ENCODE measurements around the gene CSAG1.
"Not testable (repeated sequence)": the region's sequence is repeated elsewhere in the genome, so short reads cannot be mapped to it uniquely, and the experiment has no call there.

The CSAG1 gene, protein sequence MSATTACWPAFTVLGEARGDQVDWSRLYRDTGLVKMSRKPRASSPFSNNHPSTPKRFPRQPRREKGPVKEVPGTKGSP

DNA sequence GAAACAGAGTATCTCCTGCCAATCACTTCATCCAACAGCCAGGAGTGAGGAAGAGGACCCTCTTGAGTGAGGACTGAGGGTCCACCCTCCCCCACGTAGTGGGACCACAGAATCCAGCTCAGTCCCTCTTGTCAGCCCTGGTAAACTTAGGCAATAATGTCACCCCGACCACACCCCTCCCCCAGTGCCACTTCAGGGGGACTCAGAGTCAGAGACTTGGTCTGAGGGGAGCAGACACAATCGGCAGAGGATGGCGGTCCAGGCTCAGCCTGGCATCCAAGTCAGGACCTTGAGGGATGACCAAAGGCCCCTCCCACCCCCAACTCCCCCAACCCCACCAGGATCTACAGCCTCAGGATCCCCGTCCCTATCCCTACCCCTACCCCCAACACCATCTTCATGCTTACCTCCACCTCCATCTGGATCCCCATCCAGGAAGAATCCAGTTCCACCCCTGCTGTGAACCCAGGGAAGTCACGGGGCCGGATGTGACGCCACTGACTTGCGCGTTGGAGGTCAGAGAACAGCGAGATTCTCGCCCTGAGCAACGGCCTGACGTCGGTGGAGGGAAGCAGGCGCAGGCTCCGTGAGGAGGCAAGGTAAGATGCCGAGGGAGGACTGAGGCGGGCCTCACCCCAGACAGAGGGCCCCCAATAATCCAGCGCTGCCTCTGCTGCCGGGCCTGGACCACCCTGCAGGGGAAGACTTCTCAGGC, at the start of gene CSAG1, which contains the start of gene MAGEA12:
CSAG1 (minus strand) TSS at position 461 of the 715 bp plus-strand sequence. CDS start 1,261 bp downstream, outside the sequence.
MAGEA12 (plus strand) TSS at position 497 of the 715 bp plus-strand sequence. CDS start 2,405 bp downstream, outside the sequence.
- H3K9me3 Mint-ChIP-seq: no peaks in the 10 kb centered on the region
- no peak within 1 kb of the TSS for H3K27ac Mint-ChIP-seq
- DNase-seq (ENCODE audit: low spot score in 2 of 2): no peak
- H3K4me3 Mint-ChIP-seq: no peak within 1 kb of the TSS
- no peaks in the 10 kb centered on the region for H3K36me3 Mint-ChIP-seq
- no peak for ATAC-seq
- no peaks in the 10 kb centered on the region for H3K4me1 Mint-ChIP-seq

DNA sequence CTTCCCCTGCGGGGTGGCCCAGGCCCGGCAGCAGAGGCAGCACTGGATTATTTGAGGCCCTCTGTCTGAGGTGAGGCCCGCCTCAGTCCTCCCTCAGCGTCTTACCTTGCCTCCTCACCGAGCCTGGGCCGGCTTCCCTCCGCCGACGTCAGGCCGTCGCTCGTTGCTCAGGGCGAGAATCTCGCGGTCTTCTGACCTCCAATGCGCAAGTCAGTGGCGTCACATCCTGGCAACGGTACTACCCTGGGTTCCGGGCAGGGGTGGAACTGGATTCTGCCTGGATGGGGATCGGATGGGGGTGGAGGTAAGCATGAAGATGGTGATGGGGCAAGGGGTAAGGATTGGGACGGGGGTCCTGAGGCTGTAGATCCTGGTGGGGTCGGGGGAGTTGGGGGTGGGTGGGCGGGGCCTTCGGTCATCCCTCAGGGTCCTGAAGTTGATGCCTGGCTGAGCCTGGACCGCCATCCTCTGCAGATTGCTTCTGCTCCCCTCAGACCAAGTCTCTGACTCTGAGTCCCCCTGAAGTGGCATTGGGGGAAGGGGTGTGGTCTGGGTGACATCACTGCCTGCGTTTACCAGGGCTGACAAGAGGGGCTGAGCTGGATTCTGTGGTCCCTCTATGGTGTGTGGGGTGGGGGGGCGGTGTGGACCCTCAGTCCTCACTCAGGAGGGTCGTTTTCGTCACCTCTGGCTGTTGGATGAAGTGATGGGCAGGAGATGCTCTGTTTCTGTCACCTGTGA, 36.2 kb upstream of the CSAG1 start, which contains the start of gene MAGEA6:
MAGEA6 (minus strand) TSS at position 141 of the 741 bp plus-strand sequence. CDS start 2,039 bp downstream, outside the sequence.
- not testable (repeated sequence) for H3K4me1 Mint-ChIP-seq; H3K9me3 Mint-ChIP-seq; ATAC-seq; H3K4me3 Mint-ChIP-seq; H3K27ac Mint-ChIP-seq; H3K36me3 Mint-ChIP-seq; DNase-seq (ENCODE audit: low spot score in 2 of 2)

DNA sequence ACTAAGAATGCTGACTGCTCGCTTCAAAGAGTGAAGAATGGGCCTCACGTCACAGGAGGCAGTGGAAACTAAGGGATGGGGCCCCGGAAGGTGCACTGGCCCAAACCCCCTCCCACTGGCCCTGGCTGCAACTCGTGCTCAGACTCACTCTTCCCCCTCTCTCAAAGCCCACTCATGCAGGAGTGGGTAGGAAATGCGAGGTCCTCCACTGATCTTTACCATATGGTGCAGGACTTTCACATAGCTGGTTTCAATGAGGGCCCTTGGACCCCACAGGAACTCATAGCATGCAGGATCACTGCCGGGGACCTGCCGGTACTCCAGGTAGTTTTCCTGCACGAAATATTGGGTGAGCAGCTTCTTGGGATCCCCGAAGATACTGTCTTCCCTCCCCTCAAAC, 33.0 kb upstream of the CSAG1 start:
- DNase-seq (ENCODE audit: low spot score in 2 of 2); H3K4me3 Mint-ChIP-seq; H3K9me3 Mint-ChIP-seq; H3K27ac Mint-ChIP-seq; H3K4me1 Mint-ChIP-seq; ATAC-seq; H3K36me3 Mint-ChIP-seq: not testable (repeated sequence)

DNA sequence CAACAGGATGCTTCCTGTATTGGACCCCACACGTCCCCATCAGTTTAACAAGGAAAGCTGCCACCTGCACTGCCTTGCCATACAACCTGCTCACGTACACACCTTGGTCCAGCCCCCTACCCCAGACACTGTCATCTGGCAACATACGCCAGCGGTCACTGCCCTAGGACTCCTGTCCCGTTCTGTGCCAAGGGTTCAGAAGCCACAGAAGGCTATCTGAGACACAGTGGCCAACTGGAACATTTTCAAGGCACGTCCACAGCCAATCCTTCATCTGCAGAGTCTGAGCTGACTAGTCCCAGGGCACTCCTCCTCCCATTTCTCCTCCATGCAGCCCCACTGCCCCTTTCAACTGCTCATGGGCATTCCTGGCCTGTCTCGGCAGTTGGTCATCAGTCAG, 28.1 kb upstream of the CSAG1 start:
- ATAC-seq, H3K9me3 Mint-ChIP-seq: not testable (repeated sequence)

DNA sequence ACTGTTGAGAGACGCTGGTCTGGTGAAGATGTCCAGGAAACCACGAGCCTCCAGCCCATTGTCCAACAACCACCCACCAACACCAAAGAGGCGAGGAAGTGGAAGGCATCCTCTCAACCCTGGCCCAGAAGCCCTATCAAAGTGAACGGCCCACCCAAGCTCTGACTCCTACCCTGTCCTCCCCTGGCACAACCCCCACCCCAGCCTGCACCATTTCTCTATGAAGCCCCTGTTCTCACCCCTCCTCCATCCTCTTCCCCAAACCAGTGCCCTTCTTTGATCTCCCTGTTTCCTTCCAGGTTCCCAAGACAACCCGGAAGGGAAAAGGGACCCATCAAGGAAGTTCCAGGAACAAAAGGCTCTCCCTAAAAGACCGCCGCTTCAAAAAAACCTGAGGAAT, 26.0 kb upstream of the CSAG1 start:
- ATAC-seq; H3K9me3 Mint-ChIP-seq; H3K27ac Mint-ChIP-seq; H3K36me3 Mint-ChIP-seq; H3K4me3 Mint-ChIP-seq; H3K4me1 Mint-ChIP-seq; DNase-seq (ENCODE audit: low spot score in 2 of 2): not testable (repeated sequence)

More for the DNA sequence above, 28.1 kb upstream of the CSAG1 start:
- H3K4me1 Mint-ChIP-seq; H3K27ac Mint-ChIP-seq; H3K36me3 Mint-ChIP-seq; DNase-seq (ENCODE audit: low spot score in 2 of 2); H3K4me3 Mint-ChIP-seq: not testable (repeated sequence)

DNA sequence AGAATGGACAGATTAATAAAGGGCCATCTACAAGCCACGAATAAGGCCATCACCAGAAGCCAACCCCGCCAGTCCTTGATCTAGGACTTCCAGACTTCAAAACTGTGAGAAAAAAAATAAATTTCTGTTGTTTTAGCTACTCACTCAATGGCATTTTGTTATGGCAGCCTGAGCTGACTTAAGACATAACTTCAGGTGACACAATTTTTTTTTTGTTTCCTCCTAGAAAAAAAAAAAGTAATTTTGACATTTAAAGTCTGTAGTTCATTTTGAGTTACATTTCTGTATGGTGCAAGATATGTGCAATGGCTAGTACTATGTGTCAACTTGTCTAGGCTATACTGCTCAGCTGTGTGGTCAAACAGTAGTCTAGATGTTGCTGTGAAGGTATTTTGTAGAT, 25.4 kb upstream of the CSAG1 start, which contains the start of gene CSAG3:
CSAG3 (plus strand) TSS at position 301 of the 400 bp plus-strand sequence.
- not testable (repeated sequence) for H3K27ac Mint-ChIP-seq; H3K9me3 Mint-ChIP-seq; H3K4me1 Mint-ChIP-seq; DNase-seq (ENCODE audit: low spot score in 2 of 2); ATAC-seq; H3K4me3 Mint-ChIP-seq; H3K36me3 Mint-ChIP-seq

DNA sequence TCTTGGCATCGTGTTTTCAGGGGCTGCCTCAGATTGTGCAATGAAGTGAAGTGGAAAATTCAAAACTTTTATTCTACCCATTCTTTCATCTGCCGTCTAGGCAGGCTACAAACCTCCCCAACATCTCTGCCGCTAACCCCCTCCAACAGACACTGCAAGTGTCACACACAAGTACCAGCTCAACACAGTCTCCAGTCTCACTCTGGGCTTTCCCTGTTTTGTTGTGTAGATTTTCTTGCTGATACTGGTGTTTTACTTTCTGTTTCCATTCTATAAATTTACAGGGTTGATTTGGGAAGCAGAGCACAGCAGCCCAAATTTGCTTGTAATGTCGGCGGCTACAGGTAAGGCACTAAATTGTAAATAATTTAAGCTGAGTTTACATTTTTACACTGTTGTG, 21.4 kb upstream of the CSAG1 start:
- not testable (repeated sequence) for H3K36me3 Mint-ChIP-seq; DNase-seq (ENCODE audit: low spot score in 2 of 2); H3K9me3 Mint-ChIP-seq; H3K27ac Mint-ChIP-seq; ATAC-seq; H3K4me3 Mint-ChIP-seq; H3K4me1 Mint-ChIP-seq

DNA sequence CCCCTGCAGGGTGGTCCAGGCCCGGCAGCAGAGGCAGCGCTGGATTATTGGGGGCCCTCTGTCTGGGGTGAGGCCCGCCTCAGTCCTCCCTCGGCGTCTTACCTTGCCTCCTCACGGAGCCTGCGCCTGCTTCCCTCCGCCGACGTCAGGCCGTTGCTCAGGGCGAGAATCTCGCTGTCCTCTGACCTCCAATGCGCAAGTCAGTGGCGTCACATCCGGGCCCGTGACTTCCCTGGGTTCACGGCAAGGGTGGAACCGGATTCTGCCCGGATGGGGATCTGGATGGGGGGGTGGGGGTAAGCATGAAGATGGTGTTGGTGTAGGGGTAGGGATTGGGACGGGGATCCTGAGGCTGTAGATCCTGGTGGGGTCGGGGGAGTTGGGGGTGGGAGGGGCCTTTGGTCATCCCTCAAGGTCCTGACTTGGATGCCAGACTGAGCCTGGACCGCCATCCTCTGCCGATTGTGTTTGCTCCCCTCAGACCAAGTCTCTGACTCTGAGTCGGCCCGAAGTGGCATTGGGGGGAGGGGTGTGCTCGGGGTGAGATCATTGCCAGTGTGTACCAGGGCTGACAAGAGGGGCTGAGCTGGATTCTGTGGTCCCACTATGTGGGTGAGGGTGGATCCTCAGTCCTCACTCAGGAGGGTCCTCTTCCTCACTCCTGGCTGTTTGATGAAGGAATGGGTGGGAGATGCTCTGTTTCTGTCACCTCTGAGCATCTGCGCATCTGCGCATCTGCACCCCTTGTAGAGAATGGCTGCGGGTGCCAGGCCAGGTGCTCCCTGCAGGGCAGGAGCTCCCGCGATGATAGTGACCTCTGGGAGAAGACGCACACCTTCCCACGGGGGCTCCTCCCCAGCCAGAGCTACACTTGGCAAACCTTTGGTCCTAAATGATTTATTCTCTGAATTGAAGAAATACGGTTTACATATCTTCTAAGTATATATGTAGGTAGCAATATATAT, 20.4 kb upstream of the CSAG1 start, which contains the start of gene MAGEA2:
MAGEA2 (minus strand) TSS at position 157 of the 965 bp plus-strand sequence. CDS start 2,479 bp downstream, outside the sequence.
- not testable (repeated sequence) for H3K4me1 Mint-ChIP-seq; ATAC-seq; DNase-seq (ENCODE audit: low spot score in 2 of 2); H3K36me3 Mint-ChIP-seq; H3K4me3 Mint-ChIP-seq; H3K27ac Mint-ChIP-seq; H3K9me3 Mint-ChIP-seq

DNA sequence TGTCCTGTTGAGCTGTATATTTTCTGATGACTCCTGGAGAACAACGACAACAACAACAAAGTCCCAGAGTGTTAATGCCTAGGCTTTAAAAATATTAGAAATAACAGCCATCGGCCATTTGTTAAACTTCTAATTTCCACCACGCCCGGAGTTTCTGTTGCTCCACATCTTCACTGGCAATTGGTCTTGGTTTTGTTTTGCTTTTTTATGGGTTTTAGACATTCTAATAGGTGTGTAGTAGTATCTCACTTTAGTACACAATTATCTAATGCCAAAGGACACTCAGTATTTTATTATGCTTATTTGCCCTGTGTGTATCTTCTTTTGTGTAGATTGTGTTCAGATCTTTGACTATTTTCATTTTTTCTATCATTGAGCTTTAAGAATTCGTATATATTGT, 5.0 kb upstream of the CSAG1 start:
- DNase-seq (ENCODE audit: low spot score in 2 of 2) (no peak), ATAC-seq (no peak)
- Mint-ChIP-seq H3K4me1 (no peaks in the 10 kb centered on the region), H3K9me3 (no peaks in the 10 kb centered on the region), H3K27ac (no peak overlapping the region), H3K36me3 (no peaks in the 10 kb centered on the region), H3K4me3 (no peak overlapping the region)

DNA sequence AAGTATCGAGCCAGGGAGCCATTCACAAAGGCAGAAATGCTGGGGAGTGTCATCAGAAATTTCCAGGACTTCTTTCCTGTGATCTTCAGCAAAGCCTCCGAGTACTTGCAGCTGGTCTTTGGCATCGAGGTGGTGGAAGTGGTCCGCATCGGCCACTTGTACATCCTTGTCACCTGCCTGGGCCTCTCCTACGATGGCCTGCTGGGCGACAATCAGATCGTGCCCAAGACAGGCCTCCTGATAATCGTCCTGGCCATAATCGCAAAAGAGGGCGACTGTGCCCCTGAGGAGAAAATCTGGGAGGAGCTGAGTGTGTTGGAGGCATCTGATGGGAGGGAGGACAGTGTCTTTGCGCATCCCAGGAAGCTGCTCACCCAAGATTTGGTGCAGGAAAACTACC, 3.0 kb upstream of the CSAG1 start:
- not testable (repeated sequence) for ATAC-seq; DNase-seq (ENCODE audit: low spot score in 2 of 2); H3K4me3 Mint-ChIP-seq; H3K36me3 Mint-ChIP-seq; H3K9me3 Mint-ChIP-seq; H3K27ac Mint-ChIP-seq; H3K4me1 Mint-ChIP-seq

DNA sequence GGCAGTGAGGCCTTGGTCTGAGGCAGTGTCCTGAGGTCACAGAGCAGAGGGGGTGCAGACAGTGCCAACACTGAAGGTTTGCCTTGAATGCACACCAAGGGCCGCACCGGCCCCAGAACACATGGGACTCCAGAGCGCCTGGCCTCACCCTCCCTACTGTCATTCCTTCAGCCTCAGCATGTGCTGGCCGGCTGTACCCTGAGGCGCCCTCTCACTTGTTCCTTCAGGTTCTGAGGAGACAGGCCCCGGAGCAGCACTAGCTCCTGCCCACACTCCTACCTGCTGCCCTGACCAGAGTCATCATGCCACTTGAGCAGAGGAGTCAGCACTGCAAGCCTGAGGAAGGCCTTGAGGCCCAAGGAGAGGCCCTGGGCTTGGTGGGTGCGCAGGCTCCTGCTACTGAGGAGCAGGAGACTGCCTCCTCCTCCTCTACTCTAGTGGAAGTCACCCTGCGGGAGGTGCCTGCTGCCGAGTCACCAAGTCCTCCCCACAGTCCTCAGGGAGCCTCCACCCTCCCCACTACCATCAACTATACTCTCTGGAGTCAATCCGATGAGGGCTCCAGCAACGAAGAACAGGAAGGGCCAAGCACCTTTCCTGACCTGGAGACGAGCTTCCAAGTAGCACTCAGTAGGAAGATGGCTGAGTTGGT, 2.5 kb upstream of the CSAG1 start:
- Mint-ChIP-seq H3K27ac (no peak overlapping the region), H3K4me1 (no peaks in the 10 kb centered on the region), H3K4me3 (no peak overlapping the region), H3K9me3 (no peaks in the 10 kb centered on the region), H3K36me3 (no peaks in the 10 kb centered on the region)
- ATAC-seq (no peak), DNase-seq (ENCODE audit: low spot score in 2 of 2) (no peak)

DNA sequence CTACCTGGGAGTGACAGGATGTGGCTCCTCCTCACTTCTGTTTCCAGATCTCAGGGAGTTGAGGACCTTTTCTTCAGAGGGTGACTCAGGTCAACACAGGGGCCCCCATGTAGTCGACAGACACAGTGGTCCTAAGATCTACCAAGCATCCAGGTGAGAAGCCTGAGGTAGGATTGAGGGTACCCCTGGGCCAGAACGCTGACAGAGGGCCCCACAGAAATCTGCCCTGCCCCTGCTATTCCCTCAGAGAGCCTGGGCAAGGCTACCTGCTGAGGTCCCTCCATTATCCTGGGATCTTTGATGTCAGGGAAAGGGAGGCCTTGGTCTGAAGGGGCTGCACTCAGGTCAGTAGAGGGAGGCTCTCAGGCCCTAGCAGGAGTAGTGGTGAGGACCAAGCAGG, 1.6 kb upstream of the CSAG1 start:
- ATAC-seq: no peak
- Mint-ChIP-seq H3K27ac (no peak overlapping the region), H3K4me3 (no peak overlapping the region), H3K9me3 (no peaks in the 10 kb centered on the region), H3K36me3 (no peaks in the 10 kb centered on the region), H3K4me1 (no peaks in the 10 kb centered on the region)
- DNase-seq (ENCODE audit: low spot score in 2 of 2): no peak

DNA sequence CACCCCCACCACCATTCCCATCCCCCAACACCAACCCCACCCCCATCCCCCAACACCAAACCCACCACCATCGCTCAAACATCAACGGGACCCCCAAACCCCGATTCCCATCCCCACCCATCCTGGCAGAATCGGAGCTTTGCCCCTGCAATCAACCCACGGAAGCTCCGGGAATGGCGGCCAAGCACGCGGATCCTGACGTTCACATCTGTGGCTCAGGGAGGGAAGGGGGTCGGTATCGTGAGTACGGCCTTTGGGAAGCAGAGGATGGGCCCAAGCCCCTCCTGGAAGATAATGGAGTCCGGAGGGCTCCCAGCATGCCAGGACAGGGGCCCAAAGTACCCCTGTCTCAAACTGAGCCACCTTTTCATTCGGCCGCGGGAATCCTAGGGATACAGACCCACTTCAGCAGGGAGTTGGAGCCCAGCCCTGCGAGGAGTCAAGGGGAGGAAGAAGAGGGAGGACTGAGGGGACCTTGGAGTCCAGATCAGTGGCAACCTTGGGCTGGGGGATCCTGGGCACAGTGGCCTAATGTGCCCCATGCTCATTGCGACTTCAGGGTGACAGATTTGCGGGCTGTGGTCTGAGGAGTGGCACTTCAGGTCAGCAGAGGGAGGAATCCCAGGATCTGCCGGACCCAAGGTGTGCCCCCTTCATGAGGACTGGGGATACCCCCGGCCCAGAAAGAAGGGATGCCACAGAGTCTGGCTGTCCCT, 780 bp upstream of the CSAG1 start:
- not testable (repeated sequence) for H3K9me3 Mint-ChIP-seq; H3K27ac Mint-ChIP-seq; ATAC-seq; H3K36me3 Mint-ChIP-seq; H3K4me1 Mint-ChIP-seq; H3K4me3 Mint-ChIP-seq; DNase-seq (ENCODE audit: low spot score in 2 of 2)

DNA sequence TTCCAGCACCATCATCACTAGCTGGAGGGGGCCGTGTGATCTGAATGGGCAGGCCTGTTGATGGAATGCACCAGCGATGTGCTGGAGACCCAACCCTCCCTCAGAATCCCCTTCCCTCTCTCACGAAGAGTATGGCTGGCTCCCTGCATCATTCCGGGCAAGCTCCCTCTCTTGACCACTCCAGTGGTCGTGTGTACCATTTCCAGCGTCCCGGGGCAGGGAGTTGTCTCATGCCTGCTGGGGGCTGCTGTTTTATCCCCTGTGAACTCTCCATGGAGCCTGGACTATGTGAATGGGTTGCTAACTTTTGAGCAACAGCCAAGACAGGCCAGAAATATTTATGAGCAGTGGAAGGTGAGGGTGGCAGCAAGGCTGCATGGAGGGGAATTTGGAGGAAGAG, 8.1 kb downstream of the CSAG1 start:
- no peaks in the 10 kb centered on the region for H3K9me3 Mint-ChIP-seq
- no peak overlapping the region for H3K27ac Mint-ChIP-seq
- no peak overlapping the region for H3K4me3 Mint-ChIP-seq
- no peaks in the 10 kb centered on the region for H3K36me3 Mint-ChIP-seq
- DNase-seq (ENCODE audit: low spot score in 2 of 2) (no peak), ATAC-seq (no peak)
- no peaks in the 10 kb centered on the region for H3K4me1 Mint-ChIP-seq
